ENCODE measurements around the gene GFRA4.

Gene GFRA4

DNA sequence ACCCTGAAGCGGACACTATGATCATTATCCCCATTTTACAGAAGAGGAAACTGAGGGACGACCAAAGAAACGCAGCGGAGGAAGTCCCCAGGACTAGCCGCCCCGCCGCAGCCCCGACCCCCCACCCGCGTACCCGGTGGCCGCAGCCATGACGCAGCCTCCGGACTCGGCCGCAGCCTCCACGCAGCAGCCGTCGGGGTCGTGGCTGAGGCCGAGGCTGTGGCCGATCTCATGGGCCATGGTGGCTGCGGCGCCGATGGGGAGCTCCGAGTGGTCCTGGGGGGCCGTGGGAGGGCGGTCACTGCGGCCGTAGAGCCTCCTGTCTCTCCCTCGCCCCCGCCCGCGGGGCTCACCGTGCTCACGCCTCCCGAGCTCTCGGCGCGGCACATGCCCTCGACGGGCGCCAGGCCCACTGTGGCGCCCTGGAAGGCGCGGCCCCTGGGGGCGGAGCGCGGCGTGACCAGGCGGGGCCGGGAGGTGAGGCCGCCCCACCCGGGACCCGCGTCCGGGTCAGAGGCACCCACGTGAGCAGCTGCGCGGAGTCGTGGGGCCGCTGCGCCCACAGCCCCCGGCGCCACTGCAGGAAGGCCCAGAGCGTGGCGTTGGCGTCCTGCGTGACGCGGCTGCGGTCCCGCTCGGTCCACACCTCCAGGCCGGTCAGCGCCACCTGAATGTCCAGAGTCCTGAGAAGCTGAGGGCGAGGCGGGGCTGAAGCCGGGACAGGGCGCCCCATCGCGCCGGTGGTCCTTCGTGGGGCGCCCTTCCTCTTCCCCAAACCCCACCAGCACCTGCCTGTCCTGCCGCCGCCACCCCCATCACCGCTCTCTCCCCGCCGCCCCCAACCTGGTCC lies 10.2 kb upstream of the GFRA4 start:
- DNase-seq, result no peak

GRCh38 chr20:3672547-3673171 lies 9.5 kb upstream of the GFRA4 start:
- DNase-seq, result no peak

DNA sequence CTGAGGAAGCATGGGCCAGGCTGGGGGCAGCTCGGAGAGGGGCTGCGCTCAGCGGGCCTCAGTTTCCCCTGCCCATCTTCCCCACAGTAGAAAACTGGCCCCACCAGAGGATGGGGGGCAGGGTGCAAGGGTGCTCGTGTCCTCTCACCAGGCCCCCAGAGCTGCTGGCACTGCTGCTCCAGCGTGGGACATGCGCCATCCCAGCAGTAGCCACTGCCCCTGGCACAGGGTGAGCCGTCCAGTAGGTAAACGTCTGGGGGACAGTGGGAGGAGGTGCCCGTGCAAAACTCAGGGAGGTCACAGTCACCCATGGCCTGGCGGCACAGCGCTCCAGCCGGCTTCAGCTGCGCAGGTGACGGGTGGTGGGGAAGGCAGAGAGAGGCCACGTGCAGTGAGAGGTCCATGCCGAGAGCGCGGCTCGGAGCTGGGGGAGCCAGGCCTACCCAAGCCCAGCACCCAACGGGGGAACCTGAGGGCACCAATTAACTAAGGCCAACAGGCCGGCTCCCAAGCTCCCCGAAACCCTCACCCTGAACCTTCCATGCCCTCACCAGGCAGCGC lies 8.9 kb upstream of the GFRA4 start:
- DNase-seq, result no peak

DNA sequence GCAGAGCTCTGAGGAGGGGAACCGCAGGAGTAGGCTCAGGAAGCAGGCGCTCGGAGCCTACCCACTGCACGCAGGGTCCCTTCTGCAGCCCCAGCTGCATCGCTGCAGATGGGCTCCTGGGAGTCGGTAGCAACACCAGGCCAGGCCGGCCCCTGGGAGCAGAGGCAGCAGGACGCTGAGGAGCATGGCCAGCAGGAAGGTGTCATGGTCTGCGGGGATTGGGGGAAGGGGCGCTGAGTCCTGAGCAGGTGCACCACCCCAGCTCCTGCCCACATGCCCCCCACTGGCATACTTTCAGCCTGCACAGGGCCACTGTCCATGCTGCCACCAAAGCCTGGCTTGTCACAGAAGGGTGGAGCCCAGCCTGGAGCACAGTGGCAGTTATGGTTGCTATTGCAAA lies 7.7 kb upstream of the GFRA4 start:
- no peak for DNase-seq

DNA sequence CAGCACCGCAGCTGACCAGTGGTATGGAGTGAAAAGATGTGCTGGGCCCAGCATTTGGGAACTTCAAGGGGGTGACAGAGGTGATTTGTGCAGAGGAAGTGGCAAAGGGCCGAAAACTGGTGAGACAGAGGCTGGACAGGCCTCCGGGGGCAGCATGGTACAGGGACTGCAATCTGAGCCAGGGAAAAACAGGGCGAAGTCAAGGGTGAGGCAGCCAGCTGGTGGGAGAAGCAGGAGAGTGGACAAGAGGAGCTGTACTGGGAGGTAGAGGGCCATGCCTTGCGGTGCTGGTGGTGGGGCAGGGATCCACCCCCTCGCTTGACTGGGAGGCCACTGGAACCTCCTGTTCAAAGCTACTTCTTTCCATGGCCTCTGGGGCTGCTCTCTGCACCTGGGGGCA lies 7.3 kb upstream of the GFRA4 start:
- DNase-seq, result no peak

- DNase-seq, result no peak
Measured at GRCh38 chr20:3669710-3670367, 6.6 kb upstream of the GFRA4 start.

DNA sequence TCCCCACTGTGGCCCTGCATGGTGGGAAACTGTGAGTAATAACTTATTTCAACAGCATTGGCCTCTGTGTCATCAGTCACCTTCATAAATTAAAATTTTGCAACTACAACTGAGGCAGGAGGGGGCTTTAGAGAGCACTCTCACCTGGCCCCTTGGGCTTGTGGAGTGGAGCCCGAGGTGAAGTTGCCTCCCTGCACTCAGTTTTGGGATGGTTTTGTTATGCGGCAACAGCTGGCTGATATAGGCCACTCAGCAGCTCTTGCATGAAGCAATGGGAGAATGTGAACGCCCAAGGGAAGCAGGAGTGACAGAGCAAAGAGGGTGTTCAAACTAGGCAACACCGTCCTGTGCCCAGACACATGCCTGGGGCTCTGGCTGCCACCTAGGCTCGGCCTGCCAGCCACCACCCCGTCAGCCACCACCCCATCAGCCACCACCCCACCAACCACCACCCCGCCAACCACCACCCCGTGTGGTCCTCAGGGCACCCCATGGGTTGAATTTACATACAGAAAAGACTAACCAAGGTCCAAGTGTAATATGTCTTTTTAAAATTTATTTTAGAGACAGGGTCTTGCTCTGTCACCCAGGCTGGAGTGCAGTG lies 4.3 kb upstream of the GFRA4 start:
- no peak for DNase-seq

GRCh38 chr20:3663858-3664257 lies 659 bp upstream of the GFRA4 start:
- no peak for DNase-seq

- peak in 1 of 2 experiments; percentile 17 for DNase-seq
Measured at GRCh38 chr20:3661814-3662665, 1.2 kb downstream of the GFRA4 start.

DNA sequence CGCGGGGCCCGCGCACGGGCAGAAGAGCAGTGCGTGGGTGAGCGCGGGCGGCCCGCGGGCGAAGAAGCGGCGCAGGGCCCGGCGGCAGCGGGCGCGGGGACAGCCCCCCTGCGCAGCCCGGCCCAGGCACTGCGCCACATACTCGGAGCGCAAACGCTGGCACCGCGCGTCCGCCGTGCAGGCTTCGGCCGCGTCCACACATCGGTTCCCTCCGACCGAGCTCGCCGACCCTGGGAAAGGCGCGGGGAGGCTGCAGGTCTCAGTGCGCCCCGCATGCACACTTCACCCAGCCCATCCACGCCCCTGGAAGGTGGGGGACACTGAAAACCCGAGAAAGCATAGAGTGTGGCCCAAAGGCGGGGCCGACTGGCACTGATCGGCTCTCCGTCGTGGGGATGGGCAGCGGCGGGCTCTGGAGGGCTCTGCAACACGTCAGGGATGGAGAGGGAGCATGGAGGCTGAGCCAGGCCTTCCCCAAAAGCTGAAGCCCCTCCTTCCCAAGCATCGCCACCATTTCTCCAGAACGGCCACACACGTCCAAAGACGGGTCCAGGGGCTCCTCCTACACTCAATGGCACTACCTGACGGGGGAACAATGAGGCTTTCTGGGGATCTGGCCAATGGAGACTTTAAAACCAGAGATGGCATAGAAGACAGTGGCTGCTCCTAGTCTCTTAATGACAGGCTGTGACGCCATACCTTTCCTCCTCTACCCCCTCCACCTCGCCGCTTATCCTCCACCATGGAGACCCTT lies 2.0 kb downstream of the GFRA4 start:
- peak; percentile 19 to 22 for DNase-seq

DNA sequence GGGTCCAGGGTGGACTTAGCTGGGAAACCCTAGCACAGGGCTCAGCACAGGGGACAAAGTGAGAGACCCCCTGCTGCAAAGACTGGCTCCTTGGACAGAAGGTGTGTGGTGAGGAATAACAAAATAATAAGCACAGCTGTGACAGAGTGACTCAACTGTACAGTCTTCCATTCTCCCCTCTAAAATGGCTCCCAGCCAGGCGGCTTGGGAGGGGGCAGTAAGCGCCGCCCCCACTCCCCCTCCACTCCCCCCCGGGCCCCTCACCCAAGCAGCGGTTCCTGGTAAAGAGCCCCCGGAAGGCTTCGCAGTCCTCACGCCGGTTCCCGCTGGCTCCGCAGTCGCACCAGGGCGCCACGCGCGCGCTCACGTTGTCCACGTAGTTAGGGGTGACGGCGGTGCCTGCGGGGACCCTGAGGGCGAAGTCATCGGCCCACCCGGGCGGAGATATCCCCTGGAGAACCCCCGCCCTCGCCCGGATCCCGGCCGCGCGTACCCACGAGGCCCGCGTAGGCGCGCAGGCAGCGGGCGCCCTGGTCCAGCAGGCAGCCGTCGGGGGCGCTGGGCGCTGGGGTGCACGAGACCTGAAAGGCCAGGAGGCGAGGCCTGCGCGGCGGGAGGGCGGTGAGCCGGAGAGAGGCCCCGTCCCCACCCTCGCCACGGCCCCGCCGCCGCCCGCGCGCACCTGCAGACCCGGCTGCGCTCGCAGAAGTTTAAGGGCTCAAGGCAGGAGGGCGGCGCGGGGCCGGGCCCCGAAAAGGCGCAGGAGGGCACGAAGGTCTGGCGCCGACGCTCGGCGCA lies 2.7 kb downstream of the GFRA4 start:
- peak; percentile 19 for DNase-seq

GRCh38 chr20:3659492-3660261 lies 3.5 kb downstream of the GFRA4 start:
- DNase-seq, result peak in 1 of 2 experiments; percentile 26

DNA sequence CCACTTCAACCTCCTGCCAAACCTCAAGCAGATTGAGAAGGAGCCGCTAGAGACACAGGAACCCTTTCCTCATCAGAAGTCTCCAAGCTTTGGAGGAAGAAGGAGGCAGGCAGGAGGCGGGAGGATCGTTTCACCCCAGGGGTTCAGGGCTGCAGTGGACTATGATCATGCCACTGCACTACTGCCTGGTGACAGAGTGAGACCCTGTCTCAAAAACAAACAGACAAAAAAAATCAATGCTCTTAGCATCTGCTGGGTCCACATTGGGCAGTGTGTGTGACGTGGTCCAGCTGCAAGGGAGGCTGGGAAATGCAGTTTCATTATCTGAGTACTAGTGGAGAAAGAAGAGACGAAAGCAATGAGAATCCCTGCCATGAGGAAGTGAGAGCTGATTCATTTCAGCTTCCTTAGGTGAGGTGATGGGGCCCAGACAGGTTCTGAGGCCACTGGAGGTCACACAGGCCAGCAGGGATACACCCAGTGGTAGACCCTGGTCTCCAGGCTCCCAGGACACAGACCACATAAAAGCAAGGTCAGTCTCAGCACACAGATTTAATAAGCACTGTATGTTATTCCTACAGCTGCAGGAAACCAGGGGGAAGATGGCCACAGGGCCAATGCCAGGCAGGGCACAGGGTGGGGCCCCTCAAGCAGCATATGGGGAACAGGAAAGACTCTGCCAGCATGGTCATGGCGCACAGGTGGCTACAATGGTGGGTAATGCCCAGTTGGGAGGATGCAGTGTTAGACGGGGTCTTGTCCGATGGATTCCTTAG lies 4.3 kb downstream of the GFRA4 start:
- DNase-seq, result peak in 1 of 2 experiments; percentile 33

- no peak for DNase-seq
Measured at GRCh38 chr20:3658019-3658715, 5.0 kb downstream of the GFRA4 start.

DNA sequence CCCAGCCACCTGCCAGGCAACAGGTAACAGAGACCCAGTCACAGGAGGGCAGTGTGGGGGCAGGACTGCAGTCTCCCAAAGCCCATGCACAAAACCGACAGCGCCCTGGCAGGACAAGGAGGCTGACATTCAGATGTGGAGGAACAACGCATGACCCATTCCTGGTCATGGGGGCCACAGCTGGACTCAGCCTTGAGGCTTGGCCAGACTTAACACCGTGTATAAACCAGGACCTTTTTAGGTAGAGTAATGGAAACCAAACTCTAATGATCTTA lies 8.1 kb downstream of the GFRA4 start:
- DNase-seq, result no peak

- no peak for DNase-seq
Measured at GRCh38 chr20:3654326-3655130, 8.7 kb downstream of the GFRA4 start.

GRCh38 chr20:3653921-3654320 lies 9.3 kb downstream of the GFRA4 start:
- DNase-seq, result no peak

Measured in activated T-cell treated with anti-CD3 and anti-CD28 coated beads, Interleukin-2, amount 50 U/mL, for 48 hours (primary cell).